HG03196 (cell line): ENCODE results near the gene BLVRB.
"Not testable (repeated sequence)": the region's sequence is repeated elsewhere in the genome, so short reads cannot be mapped to it uniquely, and the experiment has no call there.

Source experiments
- ATAC-seq: cut with Tn5 transposase; IDR thresholded peaks from one replicate; pipeline ENCODE4 v1.9.1; 2021; ENCODE audit not compliant: unreplicated experiment

BLVRB gene

DNA sequence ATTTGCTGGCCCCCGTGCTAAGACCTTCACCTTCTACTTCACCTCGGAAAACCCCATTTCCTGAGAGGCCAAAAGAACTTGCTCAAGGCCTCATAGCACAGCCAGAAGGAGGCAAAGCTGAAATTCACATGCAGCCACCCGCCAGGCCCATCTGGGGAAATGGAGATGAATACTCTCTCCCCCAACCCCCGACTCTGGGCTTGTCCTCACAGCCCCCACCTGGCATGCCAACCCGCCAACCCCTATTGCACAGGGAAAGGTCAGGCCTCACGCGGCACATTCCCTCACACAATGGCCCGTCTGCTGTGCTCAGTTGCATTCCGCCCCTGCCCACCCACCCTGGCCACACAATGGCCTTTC lies 55.5 kb downstream of the BLVRB start:
- no peak for ATAC-seq

- ATAC-seq, result not testable (repeated sequence)
Measured at GRCh38 chr19:40408598-40408925, 57.0 kb downstream of the BLVRB start.

- no peak for ATAC-seq
Measured at GRCh38 chr19:40407714-40408597, 57.6 kb downstream of the BLVRB start.

GRCh38 chr19:40403262-40403984 lies 62.1 kb downstream of the BLVRB start:
- peak; percentile 71 for ATAC-seq

GRCh38 chr19:40400559-40400958 lies 65.0 kb downstream of the BLVRB start:
- no peak for ATAC-seq

GRCh38 chr19:40398417-40399131 lies 67.0 kb downstream of the BLVRB start:
- no peak for ATAC-seq
